SIG-M5 treated with dmso at 0.1 percent for 504 hours (cell line): Measurements from ENCODE around the gene SLF1.
A peak's percentile ranks its signal among the peaks of the same experiment; 100 is the strongest.

Experiments used
- DNase-seq: peaks from one replicate; lab custom pipeline; 2025; ENCODE audit not compliant: unreplicated experiment; lab: John Stamatoyannopoulos, UW

The SLF1 gene

DNA sequence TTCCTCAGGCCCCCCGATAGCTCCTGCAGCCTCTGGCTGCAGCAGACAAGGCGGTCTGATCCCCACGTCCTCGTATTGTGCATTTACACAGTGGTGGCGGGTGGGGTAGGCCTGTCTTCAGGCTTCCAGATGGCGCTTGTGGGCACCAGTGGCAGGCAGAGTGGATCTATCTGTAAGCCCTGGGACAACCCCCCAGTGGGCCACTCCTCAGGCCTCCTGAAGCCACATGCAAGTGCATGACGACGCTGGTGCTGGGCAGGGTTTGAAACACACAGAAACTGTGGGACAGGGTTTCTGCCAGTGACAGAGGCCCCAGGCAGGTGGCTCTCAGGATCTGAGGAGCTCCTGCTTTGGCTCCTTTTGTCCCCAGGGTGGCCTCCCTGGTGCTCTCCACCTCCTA is 42.0 kb downstream of the SLF1 start:
- DNase-seq, result no peak

DNA sequence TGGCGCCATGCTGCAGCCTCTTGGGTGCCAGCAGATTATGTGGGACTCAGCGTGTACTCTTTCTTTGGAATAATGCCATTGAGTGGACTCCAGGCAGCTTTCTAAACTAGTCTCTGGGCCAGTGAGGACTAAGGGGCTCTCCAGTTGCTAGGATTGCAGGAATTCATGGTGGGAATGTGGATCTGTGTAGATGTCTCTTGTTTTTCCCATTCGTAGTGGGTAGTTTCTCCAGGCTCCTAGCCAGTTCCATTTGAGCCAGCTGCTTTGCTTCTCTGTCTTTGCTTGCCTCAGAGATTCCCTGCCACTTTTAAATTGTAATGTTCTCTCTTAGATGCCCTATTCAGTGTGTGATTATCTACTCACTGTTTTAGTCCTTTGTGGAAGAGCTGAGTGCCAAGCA is 42.6 kb downstream of the SLF1 start:
- no peak for DNase-seq

DNA sequence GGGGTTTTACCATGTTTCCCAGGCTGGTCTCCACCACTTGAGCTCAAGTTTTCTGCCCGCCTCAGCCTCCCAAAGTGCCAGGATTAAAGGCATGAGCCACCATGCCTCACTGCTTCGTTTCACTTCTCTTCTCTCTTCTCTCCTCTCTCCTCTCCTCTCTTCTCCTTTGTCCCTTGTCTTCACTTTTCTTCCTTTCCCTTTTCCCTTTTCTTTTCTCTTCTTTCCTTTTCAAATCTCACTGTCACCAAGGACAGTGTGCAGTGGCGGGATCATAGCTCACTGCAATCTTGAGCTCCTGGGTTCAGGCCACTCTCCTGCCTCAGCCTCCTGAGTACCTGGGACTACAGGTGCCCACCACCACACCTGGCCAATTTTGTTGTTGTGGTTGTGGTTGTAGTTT is 49.5 kb downstream of the SLF1 start:
- no peak for DNase-seq

DNA sequence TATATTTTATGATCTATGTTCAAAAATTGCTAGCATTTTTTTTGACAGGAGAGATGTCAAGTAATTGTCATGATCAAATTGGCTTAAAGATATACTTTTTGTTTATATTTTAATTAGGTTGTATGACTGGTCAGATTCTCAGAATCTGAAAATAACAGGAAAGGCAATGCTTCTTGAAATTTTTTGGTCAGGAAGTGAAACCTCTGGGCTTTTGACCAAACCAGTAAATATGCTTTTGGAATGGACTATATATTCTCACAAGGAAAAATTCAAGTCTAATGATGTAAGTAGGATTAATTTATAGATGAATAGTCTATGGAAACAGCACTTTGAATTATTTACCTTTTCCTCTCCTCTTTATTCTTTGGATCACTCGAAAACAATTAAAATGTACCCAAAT is 52.3 kb downstream of the SLF1 start:
- DNase-seq, result no peak

DNA sequence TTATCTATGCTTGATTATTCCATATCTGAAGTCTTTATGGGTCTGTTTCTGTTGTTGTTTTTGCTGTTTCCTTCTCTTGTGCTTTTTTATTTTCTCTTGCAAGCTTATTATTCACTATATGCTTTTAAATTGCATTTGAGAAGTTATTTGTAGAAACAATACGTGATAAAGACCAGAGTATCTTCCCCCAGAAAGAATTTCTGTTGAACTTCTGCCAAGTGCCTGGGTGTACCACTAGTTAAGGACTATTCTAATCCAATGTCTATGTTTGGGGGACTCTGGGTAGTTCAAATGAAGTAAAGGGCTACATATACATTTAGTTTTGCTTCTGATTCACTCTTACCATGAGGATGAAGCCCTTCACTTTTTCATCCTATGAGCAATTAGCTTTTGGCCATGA is 54.3 kb downstream of the SLF1 start:
- DNase-seq, result no peak

DNA sequence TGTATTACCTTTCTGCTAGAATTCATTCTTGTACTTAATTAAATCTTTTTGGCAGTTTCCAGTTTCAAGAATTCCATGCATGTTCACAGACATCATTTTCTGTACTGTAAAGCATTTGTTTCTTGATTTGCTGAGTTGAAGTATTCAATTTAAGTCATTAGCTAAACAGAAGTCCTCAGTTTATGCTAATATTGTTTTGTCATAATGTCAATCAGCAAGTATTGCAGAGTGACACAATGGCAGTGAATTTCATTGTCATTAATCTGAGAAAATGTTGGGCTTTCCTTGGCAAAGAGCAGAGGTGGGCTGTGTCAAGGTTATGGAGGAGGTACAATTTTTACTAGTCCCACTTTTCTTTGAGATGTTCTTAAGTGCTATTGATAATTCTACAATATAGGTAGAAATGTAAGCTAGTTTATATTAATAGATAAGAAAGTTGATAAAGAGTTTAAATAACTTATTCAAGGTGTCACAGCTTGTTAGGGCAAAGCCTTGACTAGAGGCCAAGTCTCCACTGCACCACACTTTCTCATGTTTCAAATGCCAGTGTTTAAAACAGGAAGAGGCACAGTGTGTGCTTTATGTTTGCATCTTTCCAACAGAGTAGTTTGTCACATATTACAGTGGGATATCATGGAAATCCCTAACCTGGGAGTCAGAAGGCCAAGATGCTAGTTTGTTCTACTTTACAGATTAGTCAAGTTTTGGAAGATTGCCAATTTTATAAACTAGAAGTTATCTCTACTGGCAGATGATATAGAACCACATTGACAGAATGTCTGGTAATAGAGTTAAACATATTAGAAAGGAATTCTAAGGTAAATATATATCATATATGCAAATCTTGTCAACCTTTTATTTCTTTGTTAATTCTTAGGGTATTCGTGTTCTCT is 56.3 kb downstream of the SLF1 start:
- DNase-seq, result no peak

DNA sequence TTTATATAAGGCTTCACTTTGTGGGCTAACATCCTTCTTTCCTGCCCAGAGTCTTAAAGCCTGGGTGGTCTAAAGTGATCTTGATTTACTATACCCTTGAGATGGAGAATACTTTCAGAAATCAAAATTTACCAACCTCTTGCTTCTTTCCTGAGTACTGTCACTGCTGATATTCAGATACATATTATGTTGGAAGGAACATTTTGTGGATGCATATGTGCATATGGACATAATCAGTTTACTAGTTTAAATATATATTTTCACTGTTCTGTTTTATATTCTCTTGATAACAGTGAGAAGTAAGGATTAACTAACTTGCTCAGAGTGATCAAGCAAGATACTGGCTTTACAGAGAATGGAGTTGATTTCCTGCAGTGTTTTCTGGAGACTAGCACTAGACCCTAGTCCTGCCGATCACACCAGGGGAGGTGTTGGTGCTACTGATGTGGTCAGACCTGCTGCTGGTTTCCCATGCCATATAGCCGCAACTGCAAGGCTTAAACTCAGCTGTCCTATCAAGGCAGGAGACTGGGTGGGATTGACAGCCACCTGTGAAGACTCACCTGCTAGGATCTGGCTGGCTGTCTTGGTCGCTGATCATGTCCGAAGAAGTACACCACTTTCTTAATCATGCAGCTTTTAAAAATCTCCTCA is 57.6 kb downstream of the SLF1 start:
- no peak for DNase-seq

DNA sequence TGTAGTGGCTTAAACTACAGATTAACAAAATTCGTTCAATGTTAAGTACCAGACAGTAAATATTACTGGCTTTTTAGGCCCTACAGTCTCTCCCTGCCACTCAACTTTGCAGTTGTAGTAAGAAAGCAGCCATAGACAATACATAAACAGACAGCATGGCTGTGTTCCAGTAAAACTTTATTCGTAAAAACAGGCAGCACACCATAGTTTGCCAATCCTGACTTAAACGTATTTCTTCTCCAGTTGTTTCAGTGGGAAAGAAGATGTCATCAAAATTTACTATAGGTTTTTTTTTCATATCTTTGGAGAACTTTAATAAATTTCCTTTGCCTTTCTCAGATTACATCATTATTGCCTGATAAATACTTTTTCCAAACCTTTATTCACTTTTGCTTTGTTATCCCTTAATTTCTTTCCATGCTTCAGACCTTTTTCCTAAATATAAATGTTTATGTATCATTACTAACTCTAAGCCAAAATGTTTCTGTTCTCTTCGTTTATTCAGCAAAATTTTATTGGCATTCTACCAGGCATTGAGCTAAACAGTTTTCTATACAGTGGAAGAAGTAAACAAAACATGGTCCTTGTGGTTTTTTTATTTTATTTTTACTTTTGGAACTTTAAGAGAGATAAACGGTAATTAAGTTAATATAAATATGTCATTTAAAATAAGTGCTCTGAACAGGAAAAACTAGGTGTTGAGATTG is 64.5 kb downstream of the SLF1 start:
- no peak for DNase-seq

DNA sequence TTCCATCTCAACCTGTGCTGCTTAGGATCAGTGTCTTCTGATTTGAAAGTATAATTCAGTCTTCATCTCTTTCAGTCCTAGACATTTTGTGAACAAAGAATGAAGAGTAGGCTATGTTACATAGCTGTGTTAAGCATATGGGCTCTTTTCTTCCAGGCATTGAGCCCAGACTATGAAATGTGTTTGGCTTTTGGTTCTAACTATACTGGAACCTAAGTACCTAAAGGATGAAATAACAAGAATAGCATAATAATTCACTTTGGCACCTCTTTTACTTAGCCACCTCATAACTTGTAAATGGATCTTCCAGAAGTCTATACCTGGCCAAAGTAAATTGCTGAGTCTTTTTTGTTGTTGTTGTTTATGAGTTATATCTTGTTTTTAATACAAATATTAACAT is 71.4 kb downstream of the SLF1 start:
- no peak for DNase-seq

DNA sequence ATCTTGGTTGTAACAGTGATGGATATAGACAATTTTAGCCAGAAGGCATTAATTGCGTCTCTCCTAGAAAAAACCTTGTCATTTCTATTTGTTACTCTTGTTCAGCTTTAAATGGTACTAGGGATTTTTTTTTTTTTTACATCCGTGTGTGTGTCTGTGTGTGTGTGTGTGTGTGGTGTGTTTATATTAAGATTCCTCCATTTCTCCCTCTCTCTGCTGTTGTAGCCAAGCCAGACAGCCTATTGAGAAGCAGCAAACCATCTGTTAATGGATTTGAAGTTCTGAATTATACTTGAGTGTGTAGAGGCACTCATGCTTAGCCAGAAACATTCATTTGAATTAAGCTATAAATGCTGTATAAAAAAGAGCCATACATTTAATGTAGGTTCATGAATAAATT is 72.3 kb downstream of the SLF1 start:
- DNase-seq, result no peak

DNA sequence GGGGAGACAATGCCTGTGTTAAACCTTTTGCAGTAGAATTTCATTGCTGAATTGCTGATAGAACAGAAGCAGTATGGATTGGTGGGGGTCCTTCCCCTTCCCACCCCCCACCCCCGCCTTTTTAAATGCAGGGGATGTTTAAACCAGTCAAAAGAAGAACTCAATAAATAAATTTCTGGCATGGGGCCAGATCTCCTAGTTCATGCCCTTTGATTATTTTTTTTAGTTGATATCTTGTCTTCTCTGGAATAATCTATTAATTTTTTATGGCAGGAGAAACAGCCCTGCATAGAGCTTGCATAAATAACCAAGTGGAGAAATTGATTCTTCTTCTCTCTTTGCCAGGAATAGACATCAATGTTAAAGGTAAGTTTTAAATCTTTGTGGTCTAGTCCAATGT is 72.8 kb downstream of the SLF1 start:
- DNase-seq, result no peak

DNA sequence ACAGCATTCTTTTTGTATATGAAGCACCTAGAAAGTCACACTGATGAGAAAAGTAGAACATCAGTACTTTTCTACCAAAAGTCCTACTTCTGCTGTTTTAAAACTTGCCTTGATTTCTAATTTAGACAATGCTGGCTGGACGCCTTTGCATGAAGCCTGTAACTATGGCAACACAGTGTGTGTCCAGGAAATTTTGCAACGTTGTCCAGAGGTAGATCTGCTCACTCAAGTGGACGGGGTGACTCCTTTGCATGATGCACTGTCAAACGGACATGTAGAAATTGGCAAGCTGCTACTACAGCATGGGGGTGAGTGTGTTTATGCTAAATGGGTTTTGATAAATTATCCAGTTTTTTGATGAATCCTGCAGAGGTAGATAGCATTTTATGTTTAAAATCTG is 73.5 kb downstream of the SLF1 start:
- no peak for DNase-seq

DNA sequence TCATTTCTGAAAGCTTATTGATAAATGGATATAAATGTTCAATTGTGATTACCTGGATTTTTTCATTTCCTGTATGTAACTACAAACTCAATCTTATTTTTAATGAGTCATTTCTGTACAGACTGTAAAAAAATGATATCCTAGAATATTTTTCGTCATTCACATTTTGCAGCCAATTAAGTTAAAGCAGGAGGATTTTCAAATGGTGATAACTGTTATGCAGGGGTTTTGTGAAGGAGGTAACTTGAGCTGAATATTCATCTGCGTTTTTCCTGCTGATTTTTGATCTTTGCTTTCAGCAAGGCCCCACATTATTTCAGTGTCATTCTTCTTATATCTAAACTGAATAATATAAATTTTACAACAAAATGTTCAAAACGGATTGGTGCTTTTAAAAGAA is 74.1 kb downstream of the SLF1 start:
- no peak for DNase-seq

DNA sequence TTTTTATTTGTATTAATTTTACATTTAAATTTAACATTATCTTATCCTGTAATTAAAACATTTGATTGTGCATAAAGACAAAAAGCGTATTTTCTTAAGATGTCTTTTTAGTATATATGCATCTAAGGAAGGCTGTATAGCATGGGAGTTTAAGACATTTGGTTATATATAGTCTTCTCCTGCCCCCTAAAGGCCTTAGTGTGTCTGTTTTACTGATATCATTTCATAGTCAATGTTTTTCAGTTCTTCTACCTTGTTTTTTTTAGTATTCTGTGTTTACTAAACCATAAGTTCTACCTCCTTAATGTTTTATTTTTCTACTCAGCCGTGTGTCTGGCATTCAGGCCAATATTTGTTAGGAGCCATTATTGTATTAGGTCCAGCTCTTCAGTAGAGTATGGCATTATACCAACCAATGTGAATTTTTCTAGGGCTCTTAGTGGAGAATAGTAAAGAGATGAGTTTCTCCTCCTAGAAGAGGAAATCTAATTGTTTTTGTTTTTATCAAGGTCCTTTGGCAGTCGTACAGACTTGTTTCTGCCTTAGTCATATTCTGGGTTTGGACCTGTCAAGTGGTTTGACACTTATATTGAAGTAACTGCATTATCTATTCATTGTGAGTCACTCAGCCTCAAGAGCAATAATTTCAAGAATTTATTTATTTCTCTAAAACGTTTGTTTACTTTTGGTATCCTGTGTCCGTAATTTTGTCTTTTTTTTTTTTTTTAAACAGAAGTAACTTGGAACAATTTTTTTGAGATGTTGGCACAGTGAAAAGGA is 74.8 kb downstream of the SLF1 start:
- peak; percentile 37 for DNase-seq

DNA sequence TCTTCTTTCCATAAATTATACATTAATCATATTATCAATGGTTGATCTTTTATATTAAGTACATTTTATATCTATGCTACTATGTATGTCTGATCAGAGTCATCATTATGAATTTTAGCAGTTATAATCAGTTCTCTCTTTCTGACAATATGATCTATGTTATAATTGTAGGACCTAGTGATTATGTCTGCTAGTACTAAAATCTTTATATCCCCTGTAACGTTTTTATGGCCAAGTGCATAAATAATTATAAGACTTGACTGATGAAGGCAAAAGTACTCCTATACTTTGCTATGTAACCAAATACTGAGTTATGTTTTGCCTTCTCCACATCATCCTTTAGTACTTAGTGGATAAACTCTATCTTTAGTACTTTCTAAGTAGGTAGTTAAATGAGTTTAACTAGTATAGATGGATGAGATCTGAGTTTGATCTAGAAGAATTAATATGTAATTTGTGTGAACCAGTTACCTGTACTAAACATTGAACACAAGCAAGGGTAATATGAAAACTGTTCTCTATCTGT is 75.4 kb downstream of the SLF1 start:
- DNase-seq, result no peak

DNA sequence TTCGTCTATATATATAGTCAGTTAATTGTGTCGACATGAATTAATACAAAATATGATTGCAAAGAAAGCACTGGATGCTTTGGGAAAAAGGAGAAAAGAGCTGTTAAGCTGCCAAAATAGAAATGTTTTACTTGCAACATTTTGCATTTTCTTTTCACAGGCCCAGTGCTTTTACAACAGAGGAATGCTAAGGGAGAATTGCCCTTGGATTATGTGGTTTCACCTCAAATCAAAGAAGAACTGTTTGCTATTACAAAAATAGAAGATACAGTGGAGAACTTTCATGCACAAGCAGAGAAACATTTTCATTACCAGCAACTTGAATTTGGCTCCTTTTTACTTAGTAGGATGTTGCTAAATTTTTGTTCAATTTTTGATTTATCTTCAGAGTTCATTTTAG is 76.2 kb downstream of the SLF1 start:
- DNase-seq, result no peak

DNA sequence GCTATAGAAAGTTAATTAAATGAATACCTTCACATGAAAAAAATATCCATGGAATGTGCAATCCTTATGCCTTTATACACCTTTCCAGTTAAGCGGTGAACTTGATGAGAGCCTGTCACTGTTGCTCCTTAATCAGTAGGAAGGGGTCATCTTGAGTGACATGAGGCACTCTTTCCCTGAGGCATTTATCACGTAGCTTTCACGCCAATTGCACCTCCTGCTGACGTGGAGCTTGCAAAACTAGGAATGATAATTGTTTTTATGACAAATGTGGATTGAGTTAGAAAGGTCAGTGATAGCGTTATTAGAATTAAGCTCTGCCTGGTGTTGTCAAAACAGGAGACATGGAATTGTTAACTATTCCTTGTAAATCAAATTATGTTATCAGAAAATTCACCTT is 79.7 kb downstream of the SLF1 start:
- no peak for DNase-seq

DNA sequence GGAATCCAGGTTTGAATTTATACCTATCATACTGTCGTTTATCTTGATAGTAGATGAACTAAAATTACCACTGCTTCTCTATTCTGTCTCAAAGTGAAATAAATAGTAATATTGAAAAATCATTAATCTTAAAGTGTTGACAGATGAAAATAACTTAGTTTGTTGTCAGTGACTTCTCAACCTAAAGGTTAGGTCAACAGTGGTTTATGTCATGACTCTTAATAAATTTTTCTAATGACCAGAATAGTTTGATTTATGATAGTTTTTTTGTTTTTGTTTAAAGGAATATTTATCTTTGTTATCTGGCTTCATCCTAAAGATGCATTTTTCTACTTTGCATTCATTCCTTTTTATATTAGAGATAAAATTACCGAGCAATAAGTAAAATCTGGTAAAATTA is 81.1 kb downstream of the SLF1 start:
- DNase-seq, result no peak

DNA sequence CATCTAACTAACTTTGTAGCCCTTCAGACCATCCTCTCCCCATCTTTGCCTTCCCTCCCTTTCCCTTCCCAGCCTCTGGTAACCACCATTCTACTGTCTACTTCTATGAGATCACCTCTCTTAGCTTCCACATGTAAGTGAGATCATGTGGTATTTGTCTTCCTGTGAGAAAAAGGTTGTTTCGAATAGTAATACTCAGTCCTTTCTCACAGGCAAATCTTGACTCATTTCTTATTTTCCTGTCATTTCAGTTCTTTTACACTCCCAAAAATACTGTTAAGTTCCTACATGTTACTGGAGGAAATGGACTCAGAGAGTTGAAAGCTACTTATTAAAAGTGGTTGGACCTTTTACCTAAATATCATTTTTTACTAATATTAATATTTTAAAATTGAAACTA is 82.1 kb downstream of the SLF1 start:
- no peak for DNase-seq

DNA sequence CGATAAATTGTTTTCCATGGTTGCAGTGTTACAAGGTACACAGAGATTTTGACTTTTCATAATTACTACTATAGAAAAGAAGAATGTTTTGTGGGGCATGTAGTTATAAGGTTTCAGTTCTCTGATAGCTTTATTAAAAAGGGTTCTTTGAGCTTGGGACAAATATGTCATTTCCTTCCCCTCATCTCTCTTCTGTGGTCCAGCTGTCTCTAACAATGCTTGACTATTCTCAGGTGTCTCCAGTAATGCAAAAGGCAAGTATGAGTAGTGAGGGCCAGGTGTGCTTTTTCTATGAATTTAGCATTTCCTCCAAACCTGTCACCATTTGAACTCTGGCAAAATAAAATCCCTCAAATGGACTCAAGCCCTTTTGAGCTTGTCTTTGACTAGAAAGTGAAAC is 84.3 kb downstream of the SLF1 start:
- DNase-seq, result no peak

DNA sequence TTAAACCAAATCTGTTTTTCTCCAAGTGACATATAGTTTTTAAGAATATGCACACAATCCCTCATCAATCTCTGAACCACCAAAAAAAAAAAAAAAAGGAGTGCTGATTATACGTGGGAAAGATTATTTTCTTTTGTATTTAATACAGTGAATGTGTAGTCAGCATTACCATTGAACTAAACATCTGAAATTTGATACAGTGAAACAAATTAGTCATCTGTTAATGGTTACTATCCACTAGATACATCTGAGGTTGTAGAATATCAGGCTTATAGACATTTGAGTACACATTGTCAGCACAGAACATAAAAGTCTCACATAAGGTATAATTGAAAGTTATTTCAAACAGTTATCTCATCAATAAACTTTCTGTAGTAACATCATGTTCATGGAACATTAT is 87.0 kb downstream of the SLF1 start:
- no peak for DNase-seq
